Activated CD4-positive, CD25-positive, alpha-beta regulatory T cell treated with anti-CD3 and anti-CD28 coated beads, Interleukin-2, amount 50 U/mL, for 24 hours (primary cell): ENCODE measurements around the gene IQGAP3.

Experiments used
- ATAC-seq, 2 donors: fragments of 150-1000 bp; cut with Tn5 transposase; one replicate each; pipeline ENCODE4 v1.10.0; 2021; ENCODE audit warnings: mild to moderate bottlenecking in 1 of 2, moderate library complexity in 1 of 2

The IQGAP3 gene

DNA sequence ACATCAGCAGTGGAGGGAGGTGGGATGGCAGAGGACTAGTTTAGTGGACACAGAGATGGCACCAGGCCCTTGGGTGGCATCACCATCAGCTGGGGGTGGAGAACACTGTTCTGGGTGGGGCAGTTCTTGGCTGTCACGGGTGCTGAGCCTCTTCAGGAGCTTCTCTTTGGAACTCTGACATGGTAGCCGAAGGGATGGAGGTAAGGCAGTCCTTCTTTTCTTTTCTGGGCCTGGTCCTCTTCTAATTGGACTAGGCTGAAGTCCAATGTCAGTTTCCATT is 63.5 kb downstream of the IQGAP3 start:
- no peak for ATAC-seq

DNA sequence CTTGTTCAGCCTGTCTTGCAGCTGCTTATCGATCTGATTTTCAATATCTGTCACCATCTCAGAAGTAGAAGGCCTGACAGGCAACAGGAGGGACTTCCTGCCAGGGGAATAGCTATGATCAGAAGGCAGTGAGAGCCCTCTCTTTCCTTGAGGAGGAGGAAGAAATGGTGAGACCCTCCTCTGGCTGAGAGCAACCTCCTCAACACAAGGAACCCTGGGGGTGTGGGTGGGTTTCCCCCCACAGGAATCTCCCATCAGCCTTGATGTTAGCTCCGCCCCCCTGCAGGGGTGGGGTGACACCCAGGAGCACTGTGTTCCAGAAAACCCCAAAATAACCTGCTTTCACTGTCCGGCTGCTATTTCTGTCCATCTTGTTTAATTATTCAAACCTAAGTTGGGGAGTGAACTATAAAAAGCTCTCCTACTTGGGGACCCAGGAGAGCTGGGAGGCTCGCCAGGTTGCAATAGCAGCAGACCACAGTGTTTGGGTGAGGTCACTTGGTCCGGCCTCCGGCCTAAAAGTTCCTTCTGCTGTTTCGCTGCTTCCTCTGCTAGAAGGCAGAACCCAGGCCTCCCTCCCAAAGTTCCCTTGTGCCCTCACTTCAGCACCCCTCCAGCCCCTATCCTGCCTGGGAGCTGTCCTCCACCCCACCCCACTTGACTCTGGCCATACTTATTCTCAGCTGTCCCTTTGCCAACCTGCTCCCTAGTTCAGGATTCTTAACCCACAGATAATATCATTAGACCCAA is 64.0 kb downstream of the IQGAP3 start:
- ATAC-seq, result no peak

DNA sequence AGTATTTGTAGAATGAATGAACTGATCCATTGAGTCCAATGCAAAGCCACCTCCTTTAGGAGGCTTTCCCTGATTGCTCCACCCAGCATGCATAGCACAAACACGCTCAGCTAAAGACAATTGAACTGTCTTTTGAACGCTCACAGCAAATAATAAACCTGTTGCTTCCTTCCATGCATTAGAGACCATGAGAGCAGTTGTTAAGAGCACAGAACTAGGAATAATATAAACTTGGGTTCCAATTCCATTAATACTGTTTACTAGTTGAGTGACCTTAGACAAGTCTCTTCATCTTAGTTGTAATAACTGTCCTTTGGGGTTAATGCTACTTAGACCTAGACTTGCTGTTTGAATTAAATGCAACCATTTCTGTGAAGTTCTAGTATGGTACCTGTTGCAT is 65.9 kb downstream of the IQGAP3 start:
- no peak for ATAC-seq

DNA sequence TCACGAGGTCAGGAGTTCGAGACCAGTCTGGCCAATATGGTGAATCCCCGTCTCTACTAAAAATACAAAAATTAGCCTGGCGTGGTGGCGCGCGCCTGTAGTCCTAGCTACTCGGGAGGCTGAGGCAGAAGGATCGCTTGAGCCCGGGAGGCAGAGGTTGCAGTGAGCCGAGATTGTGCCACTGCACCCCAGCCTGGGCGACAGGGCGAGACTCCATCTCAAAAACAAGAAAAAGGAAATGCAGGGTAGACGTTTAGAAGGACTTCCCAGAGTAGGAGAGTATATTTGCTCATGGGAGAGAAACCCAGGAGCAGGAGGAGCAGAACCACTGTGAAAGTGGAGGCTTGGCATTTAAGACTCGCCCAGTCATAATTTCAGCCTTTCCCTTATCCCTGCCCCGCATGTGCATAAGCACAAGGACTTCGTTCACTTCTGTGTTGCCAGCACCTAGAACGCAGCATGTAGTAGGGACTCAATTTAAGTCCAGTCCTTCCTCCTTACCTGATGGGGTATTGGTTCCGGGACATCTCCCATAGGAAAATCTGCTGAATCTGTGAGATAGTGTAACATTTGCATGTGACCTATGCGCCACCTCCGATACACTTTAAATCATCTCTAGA is 66.6 kb downstream of the IQGAP3 start:
- ATAC-seq, result no peak

DNA sequence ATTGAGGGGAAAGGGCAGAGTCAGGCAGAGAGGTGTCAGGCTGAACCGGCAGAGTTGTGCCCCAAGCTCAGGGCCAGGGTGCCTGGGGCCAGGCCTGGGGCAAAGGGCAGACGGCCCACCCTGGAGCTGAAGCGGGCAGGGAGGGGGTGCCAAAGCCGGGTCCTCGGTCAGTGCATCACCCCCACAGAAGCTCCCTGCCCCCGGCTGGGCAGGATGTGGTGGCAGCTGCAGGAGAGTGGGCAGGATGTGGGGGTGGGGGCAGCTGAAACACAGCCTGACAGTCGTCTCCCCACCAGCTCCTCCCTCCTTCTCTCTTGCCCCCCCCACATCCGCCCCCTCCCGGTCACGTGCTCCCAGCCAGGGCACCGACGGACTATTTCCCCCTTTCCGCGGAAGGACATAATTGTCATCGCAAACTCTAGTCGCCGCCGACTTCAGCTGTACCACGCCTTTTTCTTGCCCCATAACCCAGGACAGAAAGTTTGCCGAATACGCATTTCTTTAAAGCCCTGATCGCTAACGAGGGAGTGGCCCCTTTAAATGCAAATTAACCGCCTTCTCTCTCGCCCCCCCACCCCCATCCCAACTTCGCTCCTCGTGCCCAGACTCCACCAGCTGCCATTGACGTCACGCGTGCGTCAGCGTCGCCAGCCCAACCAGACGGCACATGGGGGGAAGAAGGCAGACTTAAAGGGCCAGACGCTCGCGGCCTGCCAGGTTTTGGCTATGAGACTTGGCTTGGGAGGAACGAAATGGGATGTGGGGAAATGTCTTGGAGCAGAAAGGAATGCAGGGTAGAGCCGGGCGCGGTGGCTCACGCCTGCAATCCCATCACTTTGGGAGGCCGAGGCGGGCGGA is 67.3 kb downstream of the IQGAP3 start:
- ATAC-seq, result peak; percentile 40 to 42

DNA sequence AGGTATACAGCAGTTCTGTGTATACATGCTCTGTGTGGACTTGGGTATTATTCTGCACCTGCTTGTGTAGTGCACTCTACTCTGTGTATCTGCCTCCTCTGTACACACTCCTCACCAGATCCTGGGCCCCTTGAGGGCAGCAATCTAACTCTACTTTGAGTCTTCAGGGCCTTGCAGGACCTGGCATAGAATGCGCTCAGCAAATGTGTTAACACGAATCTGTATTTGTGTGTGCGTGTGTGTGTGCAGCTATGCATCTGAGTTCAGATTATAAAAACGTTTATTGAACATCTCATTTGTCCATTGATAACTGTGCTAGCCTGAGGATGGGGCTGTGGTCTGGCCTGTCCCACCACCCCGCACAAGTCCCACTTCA is 67.9 kb downstream of the IQGAP3 start:
- ATAC-seq, result no peak

DNA sequence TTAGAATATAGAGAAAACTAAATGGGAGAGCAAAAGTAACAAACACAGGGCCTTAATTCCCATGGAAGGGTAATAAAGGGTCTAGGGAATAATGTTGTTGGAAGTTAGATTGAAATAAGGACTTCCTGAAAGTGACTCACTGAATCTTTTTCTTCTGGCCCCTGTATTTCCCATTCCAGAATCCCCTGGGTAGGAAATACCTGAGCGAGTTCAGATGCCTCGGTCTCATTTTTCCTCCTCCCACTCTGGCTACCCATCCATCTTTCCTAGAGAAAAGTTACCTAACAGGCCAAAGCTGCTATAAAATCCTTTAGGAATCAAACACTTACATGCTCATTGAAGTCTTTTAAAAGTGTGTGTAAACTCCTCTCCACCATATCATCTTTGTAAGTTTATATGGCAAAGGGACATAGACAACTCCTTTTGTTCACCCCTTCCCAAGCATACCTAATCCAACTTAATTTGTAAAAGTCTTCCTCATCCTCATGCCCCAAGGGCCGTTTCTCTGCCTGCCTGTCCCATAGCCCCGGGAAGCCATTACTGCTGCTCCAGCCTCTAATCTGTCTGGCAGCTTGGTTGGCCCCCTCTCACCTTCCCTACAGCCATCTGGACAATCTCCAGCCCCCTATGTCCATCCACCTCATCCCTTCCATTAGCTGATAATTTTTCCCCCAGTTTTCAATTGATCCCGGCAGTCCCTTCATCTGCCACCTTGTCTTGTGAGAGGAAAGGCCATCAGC is 68.5 kb downstream of the IQGAP3 start:
- no peak for ATAC-seq

DNA sequence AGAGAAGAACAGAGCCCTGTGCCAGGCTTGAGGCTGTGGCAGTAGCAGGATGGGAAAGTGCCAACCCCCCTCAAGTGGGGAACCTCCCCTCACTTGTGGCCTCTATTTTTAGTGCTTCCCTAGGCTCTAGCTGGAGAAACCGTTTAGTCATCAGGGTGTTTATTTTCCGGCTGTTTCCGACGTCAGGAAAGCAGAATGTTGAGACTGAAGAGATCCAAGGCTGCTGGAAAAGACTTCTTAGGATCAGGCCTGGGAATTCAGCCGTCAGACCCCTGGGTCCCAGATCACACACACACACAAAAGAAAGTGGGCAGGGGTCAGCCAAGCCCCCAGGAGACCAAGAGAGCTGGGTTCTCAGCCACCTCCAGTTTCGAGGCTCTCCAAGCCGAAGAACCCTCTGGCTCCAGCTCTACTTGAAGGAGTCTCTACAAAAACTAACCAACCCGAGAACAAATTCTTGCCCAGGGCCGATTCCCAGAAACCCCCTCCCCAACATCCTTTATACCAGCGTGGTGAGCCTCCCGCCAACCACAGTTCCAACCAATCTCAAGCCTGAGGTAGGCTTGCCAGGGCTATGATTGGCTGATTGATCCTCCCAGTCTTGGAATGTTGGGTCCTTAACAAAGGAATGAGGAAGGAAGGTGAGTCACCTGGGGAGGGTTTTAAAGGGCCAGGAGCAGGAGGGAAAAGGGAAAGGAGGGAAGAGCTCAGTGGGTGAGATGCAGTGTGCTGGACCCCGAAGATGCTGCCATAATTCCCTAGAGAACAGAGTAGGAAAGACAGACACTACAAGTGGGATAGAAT is 69.3 kb downstream of the IQGAP3 start:
- no peak for ATAC-seq

DNA sequence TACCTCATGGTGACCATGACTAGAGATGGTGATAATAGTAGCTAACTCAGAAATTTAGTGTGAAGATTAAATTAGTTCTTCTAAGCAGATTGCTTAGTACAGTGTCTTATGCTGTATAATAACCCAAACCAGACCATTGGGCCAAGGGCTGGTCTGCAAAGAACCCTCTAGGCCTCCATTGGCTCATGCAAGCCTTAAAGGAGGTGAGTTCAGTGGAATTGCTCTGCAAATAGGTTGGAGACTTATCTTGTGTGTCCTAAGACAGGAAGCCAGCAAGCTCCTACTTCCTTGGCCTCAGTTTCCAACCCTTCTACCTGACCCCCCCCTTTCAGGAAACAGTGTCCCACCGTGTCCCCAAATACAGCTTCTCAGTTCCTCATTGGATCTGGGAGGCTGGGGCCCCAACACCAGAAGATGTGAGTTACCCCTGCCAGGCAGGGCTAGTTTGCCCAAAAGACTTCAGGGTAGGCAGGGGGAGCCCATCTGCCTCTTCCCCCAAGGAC is 69.9 kb downstream of the IQGAP3 start:
- no peak for ATAC-seq

DNA sequence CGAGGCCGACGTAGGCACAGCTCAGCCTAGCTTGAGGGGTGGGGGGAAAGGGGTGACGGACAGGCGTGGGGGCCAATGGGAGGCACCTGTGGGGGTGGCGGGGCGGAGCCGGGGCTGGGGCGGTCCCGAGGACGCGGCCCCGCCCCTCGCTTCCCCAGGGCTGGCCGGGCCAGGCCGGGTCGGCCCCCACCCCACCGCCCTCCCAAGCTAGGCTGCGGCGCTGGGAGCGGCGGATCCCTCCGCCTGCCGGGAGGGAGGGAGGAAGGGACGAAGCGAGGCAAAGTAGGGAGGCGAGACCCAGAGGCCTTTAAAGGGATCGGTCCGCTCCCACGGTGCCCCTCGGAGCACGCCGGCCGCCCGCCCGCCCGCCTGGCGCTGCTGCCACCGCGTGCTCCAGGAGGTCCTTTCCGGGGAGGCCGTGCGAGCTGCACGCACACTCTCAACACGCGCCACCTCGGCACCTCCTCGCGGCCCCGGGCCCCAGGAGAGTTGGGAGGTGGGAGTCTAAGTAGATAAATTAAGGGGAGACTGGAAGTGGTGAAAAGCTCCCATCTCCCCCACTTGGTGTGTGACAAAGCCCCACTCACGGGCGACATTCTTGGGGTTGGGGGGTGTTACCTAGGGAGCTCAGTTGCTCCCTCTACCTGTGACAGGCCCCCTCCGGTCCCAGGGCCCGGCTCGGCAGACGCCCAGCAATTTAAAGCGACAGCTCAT is 71.4 kb downstream of the IQGAP3 start:
- peak; percentile 72 to 76 for ATAC-seq

DNA sequence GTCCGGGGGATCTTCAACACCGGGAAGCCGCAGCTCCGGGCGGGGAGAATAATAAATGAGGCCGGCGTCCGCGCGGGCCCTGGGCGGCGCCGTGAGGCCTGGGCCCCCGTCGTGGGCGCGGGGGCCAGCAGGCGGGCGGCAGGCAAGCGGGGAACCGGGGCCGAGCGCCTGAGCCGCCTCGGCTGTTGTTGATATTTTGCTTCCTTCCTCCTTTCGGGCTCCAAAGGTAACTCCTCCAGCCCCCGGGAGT is 71.9 kb downstream of the IQGAP3 start, which contains the start of gene MEF2D:
Gene MEF2D (minus strand): TSS at position 233 of the 250 bp plus-strand sequence. CDS start 17,483 bp downstream, outside the sequence.
- no peak for ATAC-seq

DNA sequence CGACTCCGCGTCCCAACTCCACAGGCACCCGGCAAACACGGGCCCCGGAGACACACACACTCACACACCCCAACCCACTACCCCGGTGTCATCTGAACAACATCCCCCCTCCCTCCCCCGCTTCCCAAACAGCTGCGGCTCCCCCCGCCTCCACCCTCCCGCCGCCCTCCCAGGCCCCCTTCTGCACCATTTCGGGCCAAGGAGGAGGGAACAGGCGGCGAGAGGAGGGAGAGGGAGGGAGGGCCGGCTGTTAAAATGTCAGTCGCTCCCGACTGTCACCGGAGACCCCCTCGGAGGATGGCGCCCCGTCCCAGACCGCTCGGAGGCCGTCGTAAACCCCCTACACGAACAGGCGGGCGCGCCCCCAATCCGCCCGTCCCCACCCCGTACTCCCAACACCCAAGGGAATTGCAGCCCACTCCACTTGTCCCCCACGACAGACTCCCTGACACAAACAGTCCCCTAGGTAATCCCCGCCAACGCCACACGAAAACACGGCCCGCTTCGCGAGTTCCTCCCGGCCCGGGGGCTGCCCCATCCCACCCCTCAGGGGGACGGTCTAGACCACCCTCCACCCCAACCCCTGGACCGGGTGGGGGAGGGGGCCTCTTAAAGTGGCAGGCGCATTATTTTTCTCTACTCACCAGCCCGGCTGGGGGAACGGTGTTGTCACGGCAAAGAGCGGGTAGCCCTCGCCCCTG is 72.4 kb downstream of the IQGAP3 start:
- ATAC-seq, result no peak

DNA sequence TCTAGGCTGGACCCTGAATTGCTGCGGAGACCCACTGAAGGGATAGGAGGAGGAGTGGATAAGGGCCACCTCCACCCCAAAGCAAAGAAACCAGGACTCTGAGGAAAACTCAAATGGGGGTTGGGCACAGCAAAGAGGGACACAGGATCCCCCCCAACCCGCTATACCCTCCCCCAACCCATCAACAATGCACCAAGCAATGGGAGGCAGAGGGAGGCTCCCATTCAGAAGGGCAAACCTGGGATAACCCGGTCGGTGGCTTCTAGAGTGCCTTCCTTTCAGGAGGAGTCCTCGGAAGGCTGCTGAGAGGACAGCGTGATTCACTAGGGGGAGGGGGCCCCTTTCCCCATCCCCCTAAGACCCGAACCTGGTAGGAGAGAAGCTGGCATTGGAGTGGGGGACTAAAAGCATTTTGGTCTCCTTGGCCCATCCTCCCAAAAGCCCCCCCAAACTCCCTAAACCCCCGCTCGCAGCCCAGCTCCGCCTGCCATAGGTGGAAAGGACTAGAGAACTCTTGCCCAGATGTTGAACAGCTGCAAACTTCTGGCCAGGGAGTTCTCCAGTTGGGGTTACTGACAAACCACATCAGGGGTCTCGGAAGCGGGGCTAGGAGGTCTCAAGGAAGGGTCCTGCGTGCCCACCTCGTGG is 73.0 kb downstream of the IQGAP3 start:
- ATAC-seq, result no peak

DNA sequence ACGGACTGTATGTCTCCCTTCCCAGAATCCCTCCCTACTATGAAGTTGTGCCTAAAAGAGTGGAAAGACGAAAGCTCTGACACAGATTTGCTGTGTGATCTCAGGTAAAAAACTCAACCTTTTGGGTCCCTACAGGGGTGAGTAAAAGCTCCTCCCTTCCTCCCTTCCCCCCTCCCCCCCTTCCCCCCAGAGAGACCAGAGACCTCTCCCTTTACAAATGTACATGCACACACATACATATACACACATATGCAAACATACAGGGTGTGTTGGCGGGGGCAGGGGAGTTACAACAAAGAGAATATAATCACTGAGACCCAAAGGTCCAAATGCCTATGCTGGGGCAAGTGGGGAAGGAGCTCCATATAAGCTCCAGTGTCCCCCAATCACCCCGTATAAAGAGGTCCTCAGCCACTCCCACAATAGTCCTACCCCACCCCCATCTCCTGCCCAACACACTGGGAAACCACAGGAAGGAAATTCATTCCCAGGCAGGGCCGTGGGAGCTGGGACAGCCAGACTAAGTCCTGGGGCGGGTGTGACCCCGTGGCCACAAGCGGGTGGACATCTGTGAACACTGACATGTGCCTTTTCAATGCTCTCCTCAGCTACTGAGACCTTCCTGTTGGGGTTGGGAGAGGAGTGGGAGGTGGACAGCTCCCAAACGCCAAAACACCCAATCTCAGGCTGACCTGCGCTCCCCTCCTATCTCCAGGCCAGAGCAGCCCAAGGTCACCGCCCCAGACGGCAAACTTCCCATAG is 73.8 kb downstream of the IQGAP3 start:
- no peak for ATAC-seq

DNA sequence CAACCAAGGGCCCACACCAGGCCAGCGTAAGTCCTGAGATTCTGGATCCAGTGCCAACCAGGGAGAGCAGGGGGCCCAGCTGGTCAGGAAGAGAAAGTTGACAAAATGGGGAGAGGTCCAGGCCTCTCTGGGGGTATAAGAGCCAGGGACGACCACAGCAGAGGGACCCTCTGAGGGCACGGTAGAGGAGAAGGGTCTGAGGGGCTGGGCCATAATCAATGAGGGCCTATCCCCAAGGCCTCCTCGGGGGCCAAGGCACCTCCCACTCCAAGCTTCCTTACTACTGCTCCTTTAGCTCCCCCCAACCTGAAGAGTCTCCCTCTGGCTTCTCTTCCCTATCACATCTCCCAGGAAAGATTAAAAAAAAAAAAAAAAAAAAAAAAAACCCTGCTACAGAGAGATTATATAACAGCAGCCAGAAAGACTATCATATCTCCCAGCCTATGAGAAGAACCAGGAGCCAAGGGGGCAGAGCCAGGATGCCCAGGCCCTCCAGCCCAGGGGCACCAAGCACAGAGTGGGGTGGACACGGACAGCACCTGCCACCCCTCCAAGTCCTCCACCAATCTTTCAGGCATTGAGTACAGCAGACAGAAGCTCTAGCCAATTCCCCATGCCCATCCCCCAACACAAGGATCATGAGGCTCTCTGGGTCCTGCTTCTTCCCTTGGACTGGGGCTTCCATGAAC is 74.5 kb downstream of the IQGAP3 start:
- ATAC-seq, result no peak

DNA sequence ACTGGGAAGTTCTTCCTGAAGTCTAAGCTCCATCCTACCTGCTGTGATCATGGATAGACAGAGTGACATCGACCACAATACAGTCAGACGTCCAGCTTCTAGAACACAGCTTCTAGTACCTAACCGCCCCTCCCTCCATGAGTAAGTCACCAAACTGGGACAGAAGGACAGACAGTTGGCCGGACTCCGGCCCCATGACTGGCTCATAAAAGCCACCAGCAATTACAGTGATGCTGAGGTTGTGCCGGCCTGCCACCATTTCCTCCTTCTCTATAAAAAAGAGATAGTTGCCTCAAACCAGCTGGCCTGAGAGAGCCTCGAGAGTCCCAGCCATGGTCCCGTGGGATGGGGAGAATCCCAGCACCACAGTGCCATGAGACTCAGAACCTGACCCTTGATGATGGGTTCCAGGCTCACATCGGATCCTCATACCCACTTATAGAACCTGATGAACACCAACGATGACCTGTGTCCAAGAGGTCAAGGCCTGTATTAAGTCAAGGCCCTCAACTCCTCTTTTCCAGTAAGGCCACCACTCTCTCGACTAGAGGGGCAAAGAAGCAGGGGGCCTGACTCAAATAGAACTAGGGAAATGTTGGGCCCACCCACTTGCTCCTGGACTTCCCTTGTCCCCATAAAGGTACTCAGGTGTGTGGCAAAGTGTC is 75.2 kb downstream of the IQGAP3 start:
- ATAC-seq, result no peak

DNA sequence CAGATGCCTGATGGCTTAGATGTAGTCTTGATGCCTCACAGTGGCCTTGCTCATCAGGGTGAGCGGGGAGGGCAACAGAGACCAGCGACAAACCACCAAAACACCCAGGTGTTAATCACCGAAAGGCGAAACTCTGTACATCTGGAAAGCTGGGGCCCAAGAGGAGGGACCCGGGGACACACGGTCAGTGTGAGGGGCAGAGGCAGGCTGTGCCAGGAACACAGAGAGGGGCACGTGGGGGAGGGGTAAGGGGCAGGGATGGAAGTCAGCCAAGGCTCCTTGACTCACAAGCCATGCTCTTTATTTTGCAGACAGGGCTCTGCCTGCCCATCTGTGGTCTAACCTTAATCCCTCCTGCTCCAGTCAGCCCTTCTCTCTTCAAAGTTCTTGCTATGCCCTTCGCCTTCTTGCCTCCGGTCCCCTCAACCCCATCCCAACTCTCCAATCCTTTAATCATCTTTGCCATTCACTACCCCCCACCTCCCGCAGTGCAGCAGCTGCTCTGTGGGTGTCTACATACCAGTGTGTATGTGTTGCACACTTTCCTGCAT is 76.1 kb downstream of the IQGAP3 start:
- peak in 1 of 2 donors; percentile 10 for ATAC-seq
